Activated T-cell treated with anti-CD3 and anti-CD28 coated beads for 48 hours (primary cell): ENCODE measurements around the gene RPS3.
"Not testable (repeated sequence)": the region's sequence is repeated elsewhere in the genome, so short reads cannot be mapped to it uniquely, and the experiment has no call there.

Source experiments
- DNase-seq: peaks from one replicate; pipeline ENCODE4 v3.0.0-alpha.2; 2020; ENCODE audit warnings: low read depth

Gene RPS3

GRCh38 chr11:75380716-75381420 lies 18.4 kb upstream of the RPS3 start:
- no peak for DNase-seq

- no peak for DNase-seq
Measured at GRCh38 chr11:75383246-75383645, 16.1 kb upstream of the RPS3 start.

- peak; percentile 72 for DNase-seq
Measured at GRCh38 chr11:75384438-75385080, 14.8 kb upstream of the RPS3 start.

- DNase-seq = no peak
Measured at GRCh38 chr11:75386942-75387630, 12.2 kb upstream of the RPS3 start.

- DNase-seq = no peak
Measured at GRCh38 chr11:75387736-75388294, 11.5 kb upstream of the RPS3 start.

- peak; percentile 57 for DNase-seq
Measured at GRCh38 chr11:75388386-75389275, 10.7 kb upstream of the RPS3 start.

DNA sequence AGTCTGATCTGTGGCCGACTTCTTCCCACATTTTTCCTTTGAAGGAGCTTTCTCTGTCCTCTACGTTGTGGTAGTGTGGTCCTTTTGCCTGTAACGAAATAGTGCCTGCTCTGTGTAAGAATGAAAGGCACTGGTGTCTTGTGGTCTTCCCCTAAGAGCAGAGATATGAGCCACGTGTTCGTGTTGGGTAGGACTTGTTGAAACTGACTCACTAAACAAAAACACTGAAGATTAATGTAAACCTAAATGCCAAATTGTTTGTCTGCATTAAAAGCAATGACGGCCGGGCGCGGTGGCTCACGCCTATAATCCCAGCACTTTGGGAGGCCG lies 10.1 kb upstream of the RPS3 start:
- DNase-seq = no peak

DNA sequence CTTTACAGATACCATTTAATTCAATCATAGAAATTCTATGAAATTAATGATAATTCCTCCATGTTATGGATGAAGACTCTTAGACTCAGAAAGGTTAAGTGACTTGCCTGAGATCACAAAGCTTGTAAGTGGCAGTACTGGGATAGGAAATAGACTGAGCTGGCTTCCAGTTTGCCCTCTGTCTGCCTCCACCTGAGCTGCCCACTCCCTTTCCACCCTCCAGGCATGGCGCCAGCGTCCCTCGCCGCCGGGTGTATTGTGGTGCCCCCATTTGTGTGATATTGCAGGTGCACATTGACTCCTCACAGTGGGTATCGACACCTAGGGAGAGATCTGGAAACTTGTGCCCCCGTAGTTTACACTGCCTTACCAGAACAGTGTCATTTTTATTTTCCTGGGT lies 9.4 kb upstream of the RPS3 start:
- DNase-seq = no peak

DNA sequence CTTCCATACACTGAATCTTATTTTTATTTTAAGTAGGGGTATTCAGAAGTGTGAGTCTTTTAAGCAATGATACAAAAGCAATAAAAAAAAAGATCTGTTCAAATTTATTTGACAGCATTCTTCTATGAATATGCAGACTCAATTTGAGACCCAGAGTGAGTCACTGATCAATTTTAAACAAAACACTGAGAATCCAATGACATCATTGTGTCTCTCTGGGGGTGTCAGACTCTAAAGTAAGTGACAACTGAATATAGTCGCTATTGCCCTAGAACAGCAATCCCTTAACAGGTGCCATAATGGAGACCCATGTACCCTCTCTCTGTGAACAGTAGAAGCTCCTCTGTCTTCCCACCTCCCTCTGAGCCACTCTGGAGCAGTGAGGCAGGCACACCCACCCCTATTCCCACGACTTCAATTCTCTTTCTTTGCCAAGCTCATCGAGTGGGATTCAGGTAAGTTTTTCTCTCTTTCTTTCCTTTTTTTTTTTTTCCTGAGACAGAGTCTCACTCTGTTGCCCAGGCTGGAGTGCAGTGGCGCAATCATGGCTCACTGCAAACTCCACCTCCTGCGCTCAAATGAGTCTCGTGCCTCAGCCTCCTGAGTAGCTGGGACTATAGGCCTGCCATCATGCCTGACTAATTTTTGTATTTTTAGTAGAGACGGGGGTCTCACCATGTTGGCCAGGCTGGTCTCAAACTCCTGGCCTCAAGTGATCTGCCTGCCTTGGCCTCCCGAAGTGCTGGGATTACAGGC lies 5.1 kb upstream of the RPS3 start:
- DNase-seq = no peak

DNA sequence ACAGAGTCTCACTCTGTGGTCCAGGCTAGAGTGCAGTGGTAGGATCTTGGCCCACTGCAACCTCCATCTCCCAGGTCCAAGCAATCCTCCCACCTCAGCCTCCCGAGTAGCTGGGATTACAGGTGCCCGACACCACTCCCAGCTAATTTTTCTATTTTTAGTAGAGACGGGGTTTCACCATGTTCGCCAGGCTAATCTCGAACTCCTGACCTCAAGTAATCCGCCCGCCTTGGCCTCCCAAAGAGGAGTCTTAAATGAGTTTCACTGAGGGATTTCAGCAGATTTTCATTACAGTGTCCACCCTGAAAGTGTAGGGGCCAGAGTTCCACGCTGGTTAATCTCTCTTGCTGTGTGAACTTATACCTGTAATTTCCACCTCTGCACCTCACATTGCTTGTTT lies 412 bp upstream of the RPS3 start:
- no peak for DNase-seq

DNA sequence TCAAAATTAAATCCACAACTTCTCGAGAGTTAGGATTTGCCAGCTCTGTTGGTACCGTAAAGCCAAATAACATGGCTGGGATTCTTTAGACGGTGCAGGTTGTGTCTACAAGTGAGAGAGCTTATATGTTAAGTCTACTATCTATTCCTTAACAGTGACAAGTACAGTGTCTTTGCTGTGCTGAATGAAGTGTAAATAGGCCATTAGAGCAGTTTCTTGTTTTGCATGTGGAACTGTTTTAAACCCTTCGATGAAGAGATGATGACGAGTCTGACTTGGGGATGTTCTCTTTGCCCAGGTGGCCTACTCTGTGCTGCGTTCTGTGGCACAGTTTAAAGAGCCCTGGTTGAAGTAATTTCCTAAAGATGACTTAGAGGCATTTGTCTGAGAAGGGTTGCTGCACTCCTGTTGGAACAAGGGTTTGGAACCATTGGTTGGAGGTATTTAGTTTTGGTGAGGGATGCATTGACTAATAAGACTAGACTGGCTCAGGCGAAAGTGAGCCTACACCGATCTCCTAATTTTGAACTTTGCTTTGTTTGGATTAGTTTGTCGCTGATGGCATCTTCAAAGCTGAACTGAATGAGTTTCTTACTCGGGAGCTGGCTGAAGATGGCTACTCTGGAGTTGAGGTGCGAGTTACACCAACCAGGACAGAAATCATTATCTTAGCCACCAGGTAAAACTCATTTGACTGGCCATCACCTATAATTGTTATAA lies 988 bp downstream of the RPS3 start:
- no peak for DNase-seq

GRCh38 chr11:75402002-75402773 lies 2.9 kb downstream of the RPS3 start:
- DNase-seq = no peak

DNA sequence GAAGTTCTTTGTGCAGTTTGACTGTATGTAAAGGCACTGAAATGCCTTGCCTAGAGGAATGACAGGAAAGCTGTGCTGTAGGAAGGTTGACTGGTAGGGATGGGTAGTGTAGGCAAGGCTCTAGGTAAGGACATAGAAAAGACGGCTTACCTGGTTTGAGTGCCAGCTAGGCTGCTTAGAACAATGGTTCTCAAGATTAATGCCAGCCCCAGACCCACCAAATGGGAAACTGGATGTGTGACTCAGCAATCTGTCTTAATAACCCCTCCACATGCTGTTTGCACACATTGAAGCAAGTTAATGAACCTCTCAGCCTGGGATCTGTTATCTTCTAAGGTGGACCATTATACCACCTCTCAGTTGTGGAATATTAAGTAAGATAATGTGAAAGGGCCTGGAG lies 3.7 kb downstream of the RPS3 start:
- DNase-seq = no peak

GRCh38 chr11:75403983-75404658 lies 4.8 kb downstream of the RPS3 start:
- DNase-seq = no peak

- no peak for DNase-seq
Measured at GRCh38 chr11:75406338-75406777, 7.0 kb downstream of the RPS3 start.

DNA sequence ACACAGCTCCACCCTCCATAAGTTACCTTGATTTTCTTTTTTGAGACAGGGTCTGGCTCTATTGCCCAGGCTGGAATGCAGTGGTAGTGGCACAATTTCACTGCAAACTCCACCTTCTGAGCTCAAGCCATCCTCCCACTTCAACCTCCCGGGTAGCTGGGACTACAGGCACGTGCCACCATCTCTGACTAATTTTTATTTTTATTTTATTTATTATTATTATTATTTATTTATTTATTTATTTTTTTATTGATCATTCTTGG lies 9.6 kb downstream of the RPS3 start:
- no peak for DNase-seq

- not testable (repeated sequence) for DNase-seq
Measured at GRCh38 chr11:75409971-75410370, 10.7 kb downstream of the RPS3 start.

GRCh38 chr11:75413146-75413545 lies 13.8 kb downstream of the RPS3 start:
- DNase-seq = not testable (repeated sequence)

DNA sequence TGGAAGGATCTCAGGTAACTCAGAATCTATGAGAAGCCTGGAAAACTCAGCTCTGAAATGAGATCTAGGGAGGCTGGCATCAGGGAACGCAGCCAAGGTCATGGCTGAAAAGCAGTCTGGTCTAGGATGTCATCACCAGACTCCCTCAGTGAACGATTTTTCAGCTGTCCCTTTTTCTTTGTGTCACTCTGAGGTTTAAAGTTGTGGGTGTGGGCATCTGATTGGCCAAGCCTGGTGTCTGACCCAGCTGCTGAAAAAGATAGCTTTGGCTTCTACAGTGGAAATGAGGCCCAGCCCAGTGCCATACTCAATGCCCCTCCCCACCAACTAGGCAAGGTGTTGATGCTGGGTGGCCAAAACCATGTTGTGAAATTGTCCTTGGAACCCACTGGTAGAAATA lies 14.5 kb downstream of the RPS3 start:
- DNase-seq = no peak
